ENCODE data around the gene ZNF579. TPM values are rescaled to one million over a fixed set of nuclear protein-coding genes. Genes with fewer than 3 reads are reported as not detected.

Gene ZNF579
- total and polyA plus RNA-seq, 2 of the 13 experiments (the other 11 are each of a cell fraction or from before 2014, with no cell fraction given), result 2.1 to 2.9 TPM

- TF ChIP-seq REST (IDR thresholded peaks at IDR 0.05; ENCODE audit: borderline replicate concordance in 1 of 2, low read depth in 1 of 2, low read length in 2 of 2), result no peak
- TF ChIP-seq, protein P1, sequence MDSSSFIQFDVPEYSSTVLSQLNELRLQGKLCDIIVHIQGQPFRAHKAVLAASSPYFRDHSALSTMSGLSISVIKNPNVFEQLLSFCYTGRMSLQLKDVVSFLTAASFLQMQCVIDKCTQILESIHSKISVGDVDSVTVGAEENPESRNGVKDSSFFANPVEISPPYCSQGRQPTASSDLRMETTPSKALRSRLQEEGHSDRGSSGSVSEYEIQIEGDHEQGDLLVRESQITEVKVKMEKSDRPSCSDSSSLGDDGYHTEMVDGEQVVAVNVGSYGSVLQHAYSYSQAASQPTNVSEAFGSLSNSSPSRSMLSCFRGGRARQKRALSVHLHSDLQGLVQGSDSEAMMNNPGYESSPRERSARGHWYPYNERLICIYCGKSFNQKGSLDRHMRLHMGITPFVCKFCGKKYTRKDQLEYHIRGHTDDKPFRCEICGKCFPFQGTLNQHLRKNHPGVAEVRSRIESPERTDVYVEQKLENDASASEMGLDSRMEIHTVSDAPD (CRISPR knock-in tag; IDR thresholded peaks at IDR 0.05), result 0 out of 2 replicates have a peak, but pooled peaks have one; percentile 47
- TF ChIP-seq MIXL1 (CRISPR knock-in tag; IDR thresholded peaks at IDR 0.05), result peak; percentile 26; the same call in 1 of the 2 replicates
- TF ChIP-seq GPBP1L1 (CRISPR knock-in tag; IDR thresholded peaks at IDR 0.05), result no peak
- TF ChIP-seq, protein P2, sequence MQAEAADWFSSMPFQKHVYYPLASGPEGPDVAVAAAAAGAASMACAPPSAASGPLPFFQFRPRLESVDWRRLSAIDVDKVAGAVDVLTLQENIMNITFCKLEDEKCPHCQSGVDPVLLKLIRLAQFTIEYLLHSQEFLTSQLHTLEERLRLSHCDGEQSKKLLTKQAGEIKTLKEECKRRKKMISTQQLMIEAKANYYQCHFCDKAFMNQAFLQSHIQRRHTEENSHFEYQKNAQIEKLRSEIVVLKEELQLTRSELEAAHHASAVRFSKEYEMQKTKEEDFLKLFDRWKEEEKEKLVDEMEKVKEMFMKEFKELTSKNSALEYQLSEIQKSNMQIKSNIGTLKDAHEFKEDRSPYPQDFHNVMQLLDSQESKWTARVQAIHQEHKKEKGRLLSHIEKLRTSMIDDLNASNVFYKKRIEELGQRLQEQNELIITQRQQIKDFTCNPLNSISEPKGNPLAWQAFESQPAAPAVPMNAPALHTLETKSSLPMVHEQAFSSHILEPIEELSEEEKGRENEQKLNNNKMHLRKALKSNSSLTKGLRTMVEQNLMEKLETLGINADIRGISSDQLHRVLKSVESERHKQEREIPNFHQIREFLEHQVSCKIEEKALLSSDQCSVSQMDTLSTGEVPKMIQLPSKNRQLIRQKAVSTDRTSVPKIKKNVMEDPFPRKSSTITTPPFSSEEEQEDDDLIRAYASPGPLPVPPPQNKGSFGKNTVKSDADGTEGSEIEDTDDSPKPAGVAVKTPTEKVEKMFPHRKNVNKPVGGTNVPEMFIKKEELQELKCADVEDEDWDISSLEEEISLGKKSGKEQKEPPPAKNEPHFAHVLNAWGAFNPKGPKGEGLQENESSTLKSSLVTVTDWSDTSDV (CRISPR knock-in tag; IDR thresholded peaks at IDR 0.05), result no peak
- no peak for TF ChIP-seq MAF1 (CRISPR knock-in tag; IDR thresholded peaks at IDR 0.05; ENCODE audit: borderline replicate concordance)
- no peak for TF ChIP-seq PRMT3 (CRISPR knock-in tag; IDR thresholded peaks at IDR 0.05; ENCODE audit: borderline replicate concordance, low read depth)
- no peak for TF ChIP-seq SALL1 (CRISPR knock-in tag; IDR thresholded peaks at IDR 0.05)
- TF ChIP-seq, protein P3, sequence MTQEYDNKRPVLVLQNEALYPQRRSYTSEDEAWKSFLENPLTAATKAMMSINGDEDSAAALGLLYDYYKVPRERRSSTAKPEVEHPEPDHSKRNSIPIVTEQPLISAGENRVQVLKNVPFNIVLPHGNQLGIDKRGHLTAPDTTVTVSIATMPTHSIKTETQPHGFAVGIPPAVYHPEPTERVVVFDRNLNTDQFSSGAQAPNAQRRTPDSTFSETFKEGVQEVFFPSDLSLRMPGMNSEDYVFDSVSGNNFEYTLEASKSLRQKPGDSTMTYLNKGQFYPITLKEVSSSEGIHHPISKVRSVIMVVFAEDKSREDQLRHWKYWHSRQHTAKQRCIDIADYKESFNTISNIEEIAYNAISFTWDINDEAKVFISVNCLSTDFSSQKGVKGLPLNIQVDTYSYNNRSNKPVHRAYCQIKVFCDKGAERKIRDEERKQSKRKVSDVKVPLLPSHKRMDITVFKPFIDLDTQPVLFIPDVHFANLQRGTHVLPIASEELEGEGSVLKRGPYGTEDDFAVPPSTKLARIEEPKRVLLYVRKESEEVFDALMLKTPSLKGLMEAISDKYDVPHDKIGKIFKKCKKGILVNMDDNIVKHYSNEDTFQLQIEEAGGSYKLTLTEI (CRISPR knock-in tag; conservative IDR thresholded peaks at IDR 0.05), result no peak
- no peak for TF ChIP-seq ZBTB21 (CRISPR knock-in tag; IDR thresholded peaks at IDR 0.05)
- no peak for TF ChIP-seq ZNF253 (CRISPR knock-in tag; IDR thresholded peaks at IDR 0.05; ENCODE audit: borderline replicate concordance)
- TF ChIP-seq CHD2 (IDR thresholded peaks at IDR 0.05; ENCODE audit: low read depth, low read length), result no peak
- TF ChIP-seq ZSCAN21 (CRISPR knock-in tag; IDR thresholded peaks at IDR 0.05; ENCODE audit: borderline replicate concordance), result no peak
- TF ChIP-seq SIN3B (IDR thresholded peaks at IDR 0.05; ENCODE audit: low read length), result no peak
- no peak for TF ChIP-seq ZMAT3 (CRISPR knock-in tag; conservative IDR thresholded peaks at IDR 0.05)
- TF ChIP-seq ZNF274 (CRISPR knock-in tag; IDR thresholded peaks at IDR 0.05), result no peak
Observed at GRCh38 chr19:55553217-55554182, 27.1 kb downstream of the ZNF579 start (continued).
